OCI-LY7 (cell line): ENCODE results near the gene TGM2.

Experiments
- EZH2phosphoT487 ChIP-seq: fragments of 200-600 bp; sonication (generic); IDR thresholded peaks from 2 replicates; pipeline ENCODE4 v1.6.1; 2018; ENCODE audit warnings: low read depth, borderline replicate concordance, mild to moderate bottlenecking, mixed run types, antibody characterized with exemption, low read length, moderate library complexity, mixed read lengths
- TF ChIP-seq, protein P1 (sequence below): fragments of 200-600 bp; sonication (generic); conservative IDR thresholded peaks from 2 replicates; pipeline ENCODE4 v1.5.1; 2014; ENCODE audit warnings: mild to moderate bottlenecking, antibody characterized with exemption, low read length, moderate library complexity, mixed read lengths

GRCh38 chr20:38139156-38139912 lies 25.7 kb downstream of the TGM2 start:
- TF ChIP-seq, protein P1, sequence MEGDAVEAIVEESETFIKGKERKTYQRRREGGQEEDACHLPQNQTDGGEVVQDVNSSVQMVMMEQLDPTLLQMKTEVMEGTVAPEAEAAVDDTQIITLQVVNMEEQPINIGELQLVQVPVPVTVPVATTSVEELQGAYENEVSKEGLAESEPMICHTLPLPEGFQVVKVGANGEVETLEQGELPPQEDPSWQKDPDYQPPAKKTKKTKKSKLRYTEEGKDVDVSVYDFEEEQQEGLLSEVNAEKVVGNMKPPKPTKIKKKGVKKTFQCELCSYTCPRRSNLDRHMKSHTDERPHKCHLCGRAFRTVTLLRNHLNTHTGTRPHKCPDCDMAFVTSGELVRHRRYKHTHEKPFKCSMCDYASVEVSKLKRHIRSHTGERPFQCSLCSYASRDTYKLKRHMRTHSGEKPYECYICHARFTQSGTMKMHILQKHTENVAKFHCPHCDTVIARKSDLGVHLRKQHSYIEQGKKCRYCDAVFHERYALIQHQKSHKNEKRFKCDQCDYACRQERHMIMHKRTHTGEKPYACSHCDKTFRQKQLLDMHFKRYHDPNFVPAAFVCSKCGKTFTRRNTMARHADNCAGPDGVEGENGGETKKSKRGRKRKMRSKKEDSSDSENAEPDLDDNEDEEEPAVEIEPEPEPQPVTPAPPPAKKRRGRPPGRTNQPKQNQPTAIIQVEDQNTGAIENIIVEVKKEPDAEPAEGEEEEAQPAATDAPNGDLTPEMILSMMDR, result no peak
- no peak for TF ChIP-seq EZH2phosphoT487
